Measurements from ENCODE around the gene IDUA.

DNA sequence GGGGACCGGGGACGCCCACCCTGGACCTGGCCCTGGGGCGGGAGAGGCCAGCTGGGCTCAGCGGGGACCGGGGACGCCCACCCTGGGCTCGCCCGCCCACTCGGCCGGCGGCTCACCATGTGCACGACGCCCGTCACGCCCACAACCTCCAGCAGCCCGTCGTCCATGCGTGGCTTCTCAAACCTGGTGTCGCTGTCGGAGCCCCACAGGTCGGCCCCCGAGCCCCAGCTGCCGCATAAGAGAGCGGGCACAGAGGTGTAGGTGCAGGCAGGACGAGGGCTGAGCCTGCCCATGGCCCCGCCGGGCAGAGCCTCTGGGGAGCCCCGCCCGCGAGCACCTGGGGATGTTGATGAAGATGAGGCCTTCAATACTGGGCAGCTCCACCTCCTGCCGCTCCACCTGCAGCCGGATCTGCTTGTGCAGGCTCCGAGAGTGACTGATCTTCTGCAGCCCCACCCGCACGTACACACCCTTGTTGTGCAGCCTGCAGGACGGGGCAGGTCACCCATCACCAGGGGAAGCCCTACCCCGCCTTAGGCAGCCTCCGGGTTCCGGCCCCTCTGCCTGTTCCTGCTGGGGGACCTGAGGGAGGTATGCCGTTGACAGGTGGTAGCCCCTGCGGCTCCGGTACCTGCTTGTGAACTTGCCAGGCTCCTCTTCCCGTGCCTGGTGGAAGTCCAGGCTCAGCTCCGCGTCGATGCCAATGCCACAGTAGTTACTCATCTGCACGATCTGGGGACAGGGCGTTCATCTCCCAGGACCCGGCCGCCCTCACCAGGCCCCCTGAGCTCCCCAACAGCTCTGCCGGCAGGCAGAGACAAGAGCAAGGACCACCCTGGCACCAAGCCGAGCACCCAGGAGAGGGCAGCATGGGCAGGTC, 25.3 kb upstream of the IDUA start:
- TF ChIP-seq, protein P1, sequence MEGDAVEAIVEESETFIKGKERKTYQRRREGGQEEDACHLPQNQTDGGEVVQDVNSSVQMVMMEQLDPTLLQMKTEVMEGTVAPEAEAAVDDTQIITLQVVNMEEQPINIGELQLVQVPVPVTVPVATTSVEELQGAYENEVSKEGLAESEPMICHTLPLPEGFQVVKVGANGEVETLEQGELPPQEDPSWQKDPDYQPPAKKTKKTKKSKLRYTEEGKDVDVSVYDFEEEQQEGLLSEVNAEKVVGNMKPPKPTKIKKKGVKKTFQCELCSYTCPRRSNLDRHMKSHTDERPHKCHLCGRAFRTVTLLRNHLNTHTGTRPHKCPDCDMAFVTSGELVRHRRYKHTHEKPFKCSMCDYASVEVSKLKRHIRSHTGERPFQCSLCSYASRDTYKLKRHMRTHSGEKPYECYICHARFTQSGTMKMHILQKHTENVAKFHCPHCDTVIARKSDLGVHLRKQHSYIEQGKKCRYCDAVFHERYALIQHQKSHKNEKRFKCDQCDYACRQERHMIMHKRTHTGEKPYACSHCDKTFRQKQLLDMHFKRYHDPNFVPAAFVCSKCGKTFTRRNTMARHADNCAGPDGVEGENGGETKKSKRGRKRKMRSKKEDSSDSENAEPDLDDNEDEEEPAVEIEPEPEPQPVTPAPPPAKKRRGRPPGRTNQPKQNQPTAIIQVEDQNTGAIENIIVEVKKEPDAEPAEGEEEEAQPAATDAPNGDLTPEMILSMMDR (IDR thresholded peaks at IDR 0.05) = no peak
- TF ChIP-seq POLR2A (IDR thresholded peaks at IDR 0.05; ENCODE audit: low read depth) (no peak), POLR2AphosphoS5 (IDR thresholded peaks at IDR 0.05) (no peak)
